Measurements from ENCODE around the gene TMSB4X.
"Not testable (repeated sequence)": the region's sequence is repeated elsewhere in the genome, so short reads cannot be mapped to it uniquely, and the experiment has no call there.

TMSB4X gene

DNA sequence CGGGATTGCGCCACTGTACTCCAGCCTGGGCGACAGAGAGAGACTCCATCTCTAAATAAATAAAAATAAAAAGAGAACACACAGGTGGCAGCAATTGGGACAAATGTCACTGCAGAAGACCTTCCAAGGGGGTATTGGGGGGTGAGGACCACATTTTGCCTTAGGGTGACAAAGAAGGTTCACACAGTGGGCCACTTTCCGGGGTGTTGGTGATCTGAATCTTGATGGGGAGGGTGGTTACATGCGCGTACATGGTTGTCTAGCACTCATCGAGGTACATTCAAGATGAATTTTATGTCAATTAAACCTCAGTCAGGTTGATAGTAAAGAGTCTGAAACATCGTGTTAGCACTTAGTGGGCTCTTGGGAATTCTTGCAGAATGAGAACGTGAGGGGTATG is 20.5 kb upstream of the TMSB4X start:
- Histone ChIP-seq H3K4me1 (ENCODE audit: control insufficient read depth in 5 of 5, insufficient read depth in 5 of 5, low read length in 5 of 5) (peaks cover 13 to 54% (median 32%) of the 10 kb centered on the region in 5 donors), H3K9me3 (ENCODE audit: control insufficient read depth in 5 of 5, low read length in 5 of 5) (no peaks in the 10 kb centered on the region), H3K36me3 (ENCODE audit: control insufficient read depth in 5 of 5, insufficient read depth in 5 of 5, low read length in 5 of 5) (no peaks in the 10 kb centered on the region), H3K4me3 (ENCODE audit: low read depth in 1 of 5, low read length in 5 of 5) (no peak overlapping the region), H3K27me3 (ENCODE audit: control insufficient read depth in 5 of 5, insufficient read depth in 4 of 5, low read length in 5 of 5) (peaks cover 0 to 7% (median 0%) of the 10 kb centered on the region in 5 donors), H3K9ac (ENCODE audit: low read length in 5 of 5) (no peak overlapping the region), H3K27ac (ENCODE audit: low read depth, low read length) (no peak overlapping the region)

DNA sequence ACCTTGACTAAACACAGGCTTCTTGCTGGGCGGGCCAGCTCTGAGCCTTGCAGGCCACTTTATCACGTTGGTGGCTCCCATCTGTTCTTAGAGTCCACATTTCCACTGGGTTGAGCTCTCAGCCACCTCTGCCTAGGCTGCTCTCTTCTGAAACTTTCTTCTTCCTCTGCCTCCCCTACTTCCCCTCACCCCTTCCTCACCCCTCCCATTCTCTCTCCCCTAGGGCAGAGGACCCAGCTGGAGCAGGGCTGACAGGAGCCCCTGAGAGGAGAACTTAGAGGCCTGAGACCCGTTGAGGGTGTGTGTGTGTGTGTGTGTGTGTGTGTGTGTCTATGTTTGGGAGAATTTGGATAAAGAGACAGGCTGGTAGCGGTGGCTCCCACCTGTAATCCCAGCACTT is 19.9 kb upstream of the TMSB4X start:
- Histone ChIP-seq H3K4me1 (ENCODE audit: control insufficient read depth in 5 of 5, insufficient read depth in 5 of 5, low read length in 5 of 5) (peaks cover 8 to 48% (median 26%) of the 10 kb centered on the region in 5 donors), H3K27me3 (ENCODE audit: control insufficient read depth in 5 of 5, insufficient read depth in 4 of 5, low read length in 5 of 5) (peaks cover 0 to 6% (median 0%) of the 10 kb centered on the region in 5 donors), H3K36me3 (ENCODE audit: control insufficient read depth in 5 of 5, insufficient read depth in 5 of 5, low read length in 5 of 5) (no peaks in the 10 kb centered on the region), H3K4me3 (ENCODE audit: low read depth in 1 of 5, low read length in 5 of 5) (no peak overlapping the region), H3K9me3 (ENCODE audit: control insufficient read depth in 5 of 5, low read length in 5 of 5) (no peaks in the 10 kb centered on the region), H3K9ac (ENCODE audit: low read length in 5 of 5) (no peak overlapping the region), H3K27ac (ENCODE audit: low read depth, low read length) (no peak overlapping the region)

DNA sequence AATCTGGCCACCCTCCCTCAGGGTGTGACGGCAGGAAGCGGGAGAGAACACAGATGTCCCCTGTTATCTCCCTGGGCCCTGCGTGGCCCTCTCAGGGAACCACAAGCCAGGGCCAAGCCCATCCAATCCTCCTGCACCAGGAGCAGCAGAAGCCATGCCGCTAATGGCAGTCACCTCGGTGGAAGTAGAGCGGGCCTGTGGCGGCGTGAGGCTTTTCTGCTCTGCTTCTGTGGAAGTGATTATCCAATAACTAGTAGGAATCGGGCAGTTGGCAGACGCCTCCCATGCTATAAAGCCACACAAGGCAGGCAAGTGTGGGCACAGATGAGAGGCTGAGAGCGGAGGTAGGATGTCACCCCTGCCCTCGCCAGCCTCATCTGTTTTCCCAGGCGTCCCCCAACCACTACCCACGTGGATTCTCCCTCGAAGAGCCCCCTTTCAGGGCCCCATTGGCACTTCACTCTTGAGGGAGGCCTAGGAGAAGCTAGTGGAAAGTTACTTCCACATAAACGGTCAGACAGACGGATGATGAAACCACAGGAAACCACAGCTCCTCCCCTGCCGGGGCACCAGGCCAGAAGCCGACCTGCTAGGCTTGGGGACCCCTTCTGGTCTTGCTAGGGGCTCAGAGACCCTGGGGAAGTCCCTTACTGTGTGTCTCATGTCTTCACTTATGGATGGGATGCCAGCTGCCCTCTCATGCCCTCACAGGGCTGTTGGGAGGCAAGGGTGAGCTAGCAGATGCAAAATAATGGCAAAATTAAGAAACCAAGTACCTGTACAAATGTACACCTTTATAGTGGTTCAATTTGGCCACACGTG is 18.8 kb upstream of the TMSB4X start:
- Histone ChIP-seq H3K27me3 (ENCODE audit: control insufficient read depth in 5 of 5, insufficient read depth in 4 of 5, low read length in 5 of 5) (peaks cover 0 to 2% (median 0%) of the 10 kb centered on the region in 5 donors), H3K4me1 (ENCODE audit: control insufficient read depth in 5 of 5, insufficient read depth in 5 of 5, low read length in 5 of 5) (peaks cover 2 to 37% (median 18%) of the 10 kb centered on the region in 5 donors), H3K27ac (ENCODE audit: low read depth, low read length) (peak overlapping the region; percentile 46), H3K4me3 (ENCODE audit: low read depth in 1 of 5, low read length in 5 of 5) (peak overlapping the region in 4 of 5 donors; percentile 7 to 42 (median 16)), H3K36me3 (ENCODE audit: control insufficient read depth in 5 of 5, insufficient read depth in 5 of 5, low read length in 5 of 5) (no peaks in the 10 kb centered on the region), H3K9me3 (ENCODE audit: control insufficient read depth in 5 of 5, low read length in 5 of 5) (no peaks in the 10 kb centered on the region), H3K9ac (ENCODE audit: low read length in 5 of 5) (peak overlapping the region in 3 of 5 donors; percentile 3 to 9 (median 8))

DNA sequence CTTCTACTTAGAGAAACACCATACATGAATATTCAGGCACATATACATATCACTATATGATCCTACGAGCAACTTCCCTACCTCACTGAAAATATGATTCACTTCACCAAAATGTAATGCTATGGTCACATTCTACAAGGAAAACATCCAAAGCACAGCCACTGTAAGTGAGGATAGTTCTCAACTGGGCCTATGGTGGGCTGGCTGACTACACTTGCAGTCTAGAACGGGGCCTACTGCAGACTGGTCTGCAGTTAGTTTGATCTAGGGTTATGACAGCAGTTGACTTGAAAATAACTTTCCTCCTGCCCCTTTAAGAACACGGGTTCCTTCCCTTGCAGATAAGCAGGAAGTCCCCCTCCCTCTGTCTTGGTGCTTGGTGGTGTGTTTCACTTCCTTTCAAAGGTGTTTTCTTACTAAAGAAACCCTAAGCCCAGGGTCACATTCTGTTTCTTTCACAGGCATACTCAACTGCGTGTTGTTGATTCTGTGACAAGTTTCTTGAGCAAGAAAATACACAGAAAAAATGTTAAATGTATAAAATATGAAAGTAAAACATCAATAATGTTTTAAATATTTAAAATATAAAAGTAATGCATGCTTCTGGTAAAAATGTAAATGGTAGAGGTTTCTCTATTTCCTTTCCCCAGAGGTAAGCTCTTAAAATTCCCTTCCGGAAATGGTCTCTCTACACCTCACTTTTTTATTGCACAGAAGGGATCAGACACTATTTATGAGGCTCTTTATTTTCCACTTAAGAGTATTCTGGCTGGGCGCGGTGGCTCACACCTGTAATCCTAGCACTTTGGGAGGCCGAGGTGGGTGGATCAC is 18.0 kb upstream of the TMSB4X start:
- H3K27ac ChIP-seq (ENCODE audit: low read depth, low read length), result peak overlapping the region; percentile 46
- H3K4me3 ChIP-seq (ENCODE audit: low read depth in 1 of 5, low read length in 5 of 5), result peak overlapping the region in 3 of 5 donors; percentile 7 to 42 (median 23)
- no peaks in the 10 kb centered on the region for H3K9me3 ChIP-seq (ENCODE audit: control insufficient read depth in 5 of 5, low read length in 5 of 5)
- H3K4me1 ChIP-seq (ENCODE audit: control insufficient read depth in 5 of 5, insufficient read depth in 5 of 5, low read length in 5 of 5), result peaks cover 2 to 39% (median 18%) of the 10 kb centered on the region in 5 donors
- H3K9ac ChIP-seq (ENCODE audit: low read length in 5 of 5), result peak overlapping the region in 1 of 5 donors; percentile 9
- peaks cover 0 to 2% (median 0%) of the 10 kb centered on the region in 5 donors for H3K27me3 ChIP-seq (ENCODE audit: control insufficient read depth in 5 of 5, insufficient read depth in 4 of 5, low read length in 5 of 5)
- no peaks in the 10 kb centered on the region for H3K36me3 ChIP-seq (ENCODE audit: control insufficient read depth in 5 of 5, insufficient read depth in 5 of 5, low read length in 5 of 5)

DNA sequence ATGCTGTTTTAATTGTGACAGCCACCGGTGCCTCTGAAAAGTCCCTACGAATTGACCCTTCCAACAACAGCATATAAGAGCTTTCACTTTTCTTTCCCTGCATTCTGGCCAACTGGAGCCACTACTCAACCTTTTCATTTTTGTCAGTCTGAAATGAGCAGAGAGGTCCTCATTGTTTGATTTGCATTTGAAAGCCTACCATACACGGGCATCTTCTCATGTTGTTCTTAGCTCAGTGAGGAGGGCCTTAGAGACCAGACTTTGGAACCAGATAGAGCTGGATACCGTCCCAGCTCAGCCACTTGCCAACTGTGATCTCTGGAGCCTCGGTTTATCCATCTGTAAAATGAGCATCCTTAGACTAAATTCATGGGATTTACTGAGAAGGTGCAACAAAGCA is 16.9 kb upstream of the TMSB4X start:
- Histone ChIP-seq H3K36me3 (ENCODE audit: control insufficient read depth in 5 of 5, insufficient read depth in 5 of 5, low read length in 5 of 5) (no peaks in the 10 kb centered on the region), H3K27me3 (ENCODE audit: control insufficient read depth in 5 of 5, insufficient read depth in 4 of 5, low read length in 5 of 5) (peaks cover 0 to 4% (median 0%) of the 10 kb centered on the region in 5 donors), H3K9me3 (ENCODE audit: control insufficient read depth in 5 of 5, low read length in 5 of 5) (no peaks in the 10 kb centered on the region), H3K9ac (ENCODE audit: low read length in 5 of 5) (no peak overlapping the region), H3K4me1 (ENCODE audit: control insufficient read depth in 5 of 5, insufficient read depth in 5 of 5, low read length in 5 of 5) (peaks cover 4 to 42% (median 18%) of the 10 kb centered on the region in 5 donors), H3K27ac (ENCODE audit: low read depth, low read length) (no peak overlapping the region), H3K4me3 (ENCODE audit: low read depth in 1 of 5, low read length in 5 of 5) (no peak overlapping the region)

DNA sequence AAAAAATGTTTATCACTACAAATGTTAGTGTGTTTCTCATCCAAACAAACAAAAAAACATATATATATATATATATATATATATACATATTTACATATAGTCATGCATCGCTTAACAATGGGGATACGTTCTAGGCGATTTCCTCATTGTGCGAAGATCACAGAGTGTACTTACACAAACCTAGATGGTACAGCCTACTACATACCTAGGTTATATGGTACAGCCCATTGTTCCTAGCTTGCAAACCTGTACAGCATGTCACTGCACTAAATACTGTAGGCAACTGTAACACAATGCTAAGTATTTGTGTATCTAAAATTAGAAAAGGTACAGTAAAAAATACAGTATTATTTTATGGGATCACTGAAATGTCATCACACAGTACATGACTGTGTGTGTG is 16.4 kb upstream of the TMSB4X start:
- Histone ChIP-seq H3K27me3 (ENCODE audit: control insufficient read depth in 5 of 5, insufficient read depth in 4 of 5, low read length in 5 of 5) (peaks cover 0 to 4% (median 0%) of the 10 kb centered on the region in 5 donors), H3K9ac (ENCODE audit: low read length in 5 of 5) (no peak overlapping the region), H3K27ac (ENCODE audit: low read depth, low read length) (no peak overlapping the region), H3K9me3 (ENCODE audit: control insufficient read depth in 5 of 5, low read length in 5 of 5) (no peaks in the 10 kb centered on the region), H3K4me3 (ENCODE audit: low read depth in 1 of 5, low read length in 5 of 5) (no peak overlapping the region), H3K36me3 (ENCODE audit: control insufficient read depth in 5 of 5, insufficient read depth in 5 of 5, low read length in 5 of 5) (no peaks in the 10 kb centered on the region), H3K4me1 (ENCODE audit: control insufficient read depth in 5 of 5, insufficient read depth in 5 of 5, low read length in 5 of 5) (peaks cover 4 to 42% (median 18%) of the 10 kb centered on the region in 5 donors)

DNA sequence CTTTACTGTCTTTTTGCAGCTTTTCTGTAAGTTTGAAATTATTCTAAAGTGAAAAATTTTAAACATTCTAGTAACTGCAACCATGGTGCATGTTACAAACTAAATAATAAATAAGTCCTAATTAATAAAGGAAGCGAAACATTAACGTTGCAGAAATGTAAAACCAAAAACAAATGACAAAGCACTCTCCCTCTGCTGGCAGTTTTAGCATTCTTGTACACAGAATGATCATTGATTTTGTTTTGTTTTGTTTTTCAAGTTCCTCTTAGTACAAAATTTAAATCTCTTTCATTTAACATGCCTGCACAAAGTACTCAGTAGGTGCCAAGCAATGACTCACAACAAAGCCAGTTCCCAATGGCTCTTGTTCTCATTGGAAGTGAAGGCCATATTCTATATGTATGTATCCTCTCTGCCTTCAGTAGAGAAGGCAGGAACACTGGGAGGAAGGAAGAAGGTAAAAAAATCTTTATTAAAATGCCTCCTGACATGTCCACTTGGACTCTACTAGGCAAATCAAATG is 13.7 kb upstream of the TMSB4X start:
- H3K9ac ChIP-seq (ENCODE audit: low read length in 5 of 5), result no peak overlapping the region
- H3K9me3 ChIP-seq (ENCODE audit: control insufficient read depth in 5 of 5, low read length in 5 of 5), result no peaks in the 10 kb centered on the region
- H3K36me3 ChIP-seq (ENCODE audit: control insufficient read depth in 5 of 5, insufficient read depth in 5 of 5, low read length in 5 of 5), result no peaks in the 10 kb centered on the region
- H3K4me3 ChIP-seq (ENCODE audit: low read depth in 1 of 5, low read length in 5 of 5), result no peak overlapping the region
- H3K27ac ChIP-seq (ENCODE audit: low read depth, low read length), result no peak overlapping the region
- peaks cover 2 to 21% (median 9%) of the 10 kb centered on the region in 5 donors for H3K4me1 ChIP-seq (ENCODE audit: control insufficient read depth in 5 of 5, insufficient read depth in 5 of 5, low read length in 5 of 5)
- H3K27me3 ChIP-seq (ENCODE audit: control insufficient read depth in 5 of 5, insufficient read depth in 4 of 5, low read length in 5 of 5), result peaks cover 0 to 2% (median 0%) of the 10 kb centered on the region in 5 donors

DNA sequence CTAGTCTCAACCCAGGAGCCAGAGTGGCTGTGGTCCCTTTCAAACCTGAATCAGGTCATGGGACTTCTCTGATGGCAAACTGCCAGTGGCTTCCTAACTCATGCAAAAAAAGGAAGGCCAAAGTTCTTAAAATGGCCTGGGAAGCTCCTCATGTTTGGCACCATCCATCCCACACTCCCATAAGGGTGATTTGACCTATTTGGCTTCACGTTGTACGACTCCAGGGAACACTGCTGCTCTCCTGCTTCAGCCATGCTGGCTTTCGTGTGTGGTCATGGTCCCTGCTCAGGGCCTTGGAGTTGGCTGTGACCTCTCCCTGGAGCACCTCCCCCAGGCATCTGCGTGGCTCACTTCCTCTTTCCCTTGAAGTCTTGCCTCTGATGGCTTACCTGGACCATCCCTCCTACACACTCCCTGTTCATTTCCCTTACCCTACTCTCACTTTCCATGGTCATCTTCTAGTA is 12.8 kb upstream of the TMSB4X start:
- Histone ChIP-seq H3K4me3 (ENCODE audit: low read depth in 1 of 5, low read length in 5 of 5) (no peak overlapping the region), H3K36me3 (ENCODE audit: control insufficient read depth in 5 of 5, insufficient read depth in 5 of 5, low read length in 5 of 5) (no peaks in the 10 kb centered on the region), H3K9me3 (ENCODE audit: control insufficient read depth in 5 of 5, low read length in 5 of 5) (no peaks in the 10 kb centered on the region), H3K4me1 (ENCODE audit: control insufficient read depth in 5 of 5, insufficient read depth in 5 of 5, low read length in 5 of 5) (peaks cover 0 to 13% (median 4%) of the 10 kb centered on the region in 5 donors), H3K9ac (ENCODE audit: low read length in 5 of 5) (no peak overlapping the region), H3K27me3 (ENCODE audit: control insufficient read depth in 5 of 5, insufficient read depth in 4 of 5, low read length in 5 of 5) (peaks cover 0 to 5% (median 0%) of the 10 kb centered on the region in 5 donors), H3K27ac (ENCODE audit: low read depth, low read length) (no peak overlapping the region)

DNA sequence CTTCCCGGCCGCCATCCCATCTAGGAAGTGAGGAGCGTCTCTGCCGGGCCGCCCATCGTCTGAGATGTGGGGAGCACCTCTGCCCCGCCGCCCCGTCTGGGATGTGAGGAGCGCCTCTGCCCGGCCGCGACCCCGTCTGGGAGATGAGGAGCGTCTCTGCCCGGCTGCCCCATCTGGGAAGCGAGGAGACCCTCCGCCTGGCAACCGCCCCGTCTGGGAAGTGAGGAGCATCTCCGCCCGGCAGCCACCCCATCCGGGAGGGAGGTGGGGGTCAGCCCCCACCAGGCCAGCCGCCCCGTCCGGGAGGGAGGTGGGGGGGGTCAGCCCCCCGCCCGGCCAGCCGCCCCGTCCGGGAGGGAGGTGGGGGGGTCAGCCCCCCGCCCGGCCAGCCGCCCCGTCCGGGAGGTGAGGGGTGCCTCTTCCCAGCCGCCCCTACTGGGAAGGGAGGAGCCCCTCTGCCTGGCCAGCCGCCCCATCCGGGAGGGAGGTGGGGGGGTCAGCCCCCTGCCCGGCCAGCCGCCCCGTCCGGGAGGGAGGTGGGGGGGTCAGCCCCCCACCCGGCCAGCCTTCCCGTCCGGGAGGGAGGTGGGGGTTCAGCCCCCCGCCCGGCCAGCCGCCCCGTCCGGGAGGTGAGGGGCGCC is 11.6 kb upstream of the TMSB4X start:
- not testable (repeated sequence) for H3K9me3 ChIP-seq (ENCODE audit: control insufficient read depth in 5 of 5, low read length in 5 of 5); H3K9ac ChIP-seq (ENCODE audit: low read length in 5 of 5); H3K27me3 ChIP-seq (ENCODE audit: control insufficient read depth in 5 of 5, insufficient read depth in 4 of 5, low read length in 5 of 5); H3K4me1 ChIP-seq (ENCODE audit: control insufficient read depth in 5 of 5, insufficient read depth in 5 of 5, low read length in 5 of 5); H3K36me3 ChIP-seq (ENCODE audit: control insufficient read depth in 5 of 5, insufficient read depth in 5 of 5, low read length in 5 of 5); H3K27ac ChIP-seq (ENCODE audit: low read depth, low read length); H3K4me3 ChIP-seq (ENCODE audit: low read depth in 1 of 5, low read length in 5 of 5)
